RWPE1 (cell line): ENCODE measurements around the gene FAM20B.

Experiments
- CTCF ChIA-PET: fragments of 350-600 bp; sonication (Branson Sonifier 250); formaldehyde crosslinking; extraction: SDS; loops from one replicate; lab custom pipeline; 2021; lab: Yijun Ruan, JAX
- POLR2A ChIA-PET: fragments of 400-600 bp; formaldehyde crosslinking; extraction: SDS; loops from one replicate; lab custom pipeline; 2020; ENCODE audit warnings: antibody characterized with exemption; ENCODE audit not compliant: low non-redundant PET; lab: Yijun Ruan, JAX
- DNase-seq: peaks from one replicate; pipeline ENCODE4 v3.0.0; 2012; ENCODE audit warnings: low spot score
- H3K27ac ChIP-seq: fragments of 450-650 bp; 2 replicates; pipeline ENCODE4 v1.5.1; 2017
- TF ChIP-seq, protein P1 (sequence below): fragments of 450-650 bp; conservative IDR thresholded peaks from 2 replicates; pipeline ENCODE4 v1.5.1; 2017; ENCODE audit warnings: low read depth, mild to moderate bottlenecking

Gene FAM20B

DNA sequence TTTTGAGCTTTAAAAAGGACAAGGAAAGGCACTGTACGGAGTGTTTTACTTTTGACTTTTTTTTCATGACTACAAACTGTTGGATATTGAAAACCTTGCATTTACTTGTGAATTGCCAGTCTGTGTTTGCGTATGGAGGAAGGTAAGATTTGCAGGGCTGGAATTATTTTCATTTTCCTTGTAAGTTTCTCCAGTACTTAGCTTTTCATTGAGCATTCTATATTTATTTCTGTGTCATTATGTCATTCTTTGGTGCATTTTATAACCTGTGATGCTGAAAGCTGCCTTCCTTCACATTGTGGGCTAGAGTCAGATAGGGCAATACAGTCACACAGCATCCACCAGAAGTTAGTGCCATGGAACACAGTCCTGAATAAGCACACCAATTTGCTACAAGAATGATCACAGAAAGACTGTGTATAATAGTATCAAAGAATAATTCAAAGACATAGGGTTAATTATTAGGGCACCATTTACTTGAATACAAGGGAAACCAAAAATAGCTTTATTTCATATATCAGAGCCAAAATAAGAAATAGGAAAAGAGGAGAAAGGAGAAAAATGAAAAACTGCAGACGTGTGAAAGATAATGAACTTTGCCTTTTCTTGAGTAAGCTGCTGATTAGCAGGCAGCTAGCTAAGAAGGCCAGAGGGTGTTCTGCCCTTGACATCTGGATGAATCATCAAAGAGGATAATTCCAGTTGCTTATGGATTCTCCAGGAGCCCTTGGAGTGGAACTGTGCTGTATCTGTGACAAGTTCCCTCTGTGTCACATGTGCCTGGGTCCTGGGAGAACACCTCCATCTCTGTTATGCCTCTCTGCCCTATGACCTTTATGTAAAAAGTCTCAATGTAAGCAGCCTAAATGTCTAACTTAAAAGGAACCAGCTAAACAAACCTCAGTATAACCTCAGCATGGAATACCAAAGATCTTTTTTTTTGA, 8.0 kb upstream of the FAM20B start:
- POLR2A ChIA-PET: no interaction called here

DNA sequence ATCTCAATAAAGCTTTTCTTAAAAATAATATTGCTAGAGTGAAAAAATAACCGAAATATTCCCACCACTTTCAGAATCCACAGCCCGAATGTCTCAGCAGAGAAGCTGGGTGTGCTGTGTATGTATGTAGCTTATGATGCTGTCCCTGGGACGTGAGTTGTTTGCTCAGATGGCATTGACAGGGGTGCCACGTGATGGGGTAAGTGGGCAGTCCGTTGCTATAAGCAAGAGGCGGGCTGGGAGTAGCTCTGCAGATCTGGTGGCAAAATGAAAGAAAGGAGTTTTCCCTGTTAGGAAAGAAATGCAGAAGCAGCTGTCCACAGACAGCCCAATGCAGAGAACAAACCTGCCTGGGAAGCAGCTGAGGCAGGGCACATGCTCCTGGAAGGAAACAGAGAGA, 3.8 kb upstream of the FAM20B start:
- TF ChIP-seq, protein P1, sequence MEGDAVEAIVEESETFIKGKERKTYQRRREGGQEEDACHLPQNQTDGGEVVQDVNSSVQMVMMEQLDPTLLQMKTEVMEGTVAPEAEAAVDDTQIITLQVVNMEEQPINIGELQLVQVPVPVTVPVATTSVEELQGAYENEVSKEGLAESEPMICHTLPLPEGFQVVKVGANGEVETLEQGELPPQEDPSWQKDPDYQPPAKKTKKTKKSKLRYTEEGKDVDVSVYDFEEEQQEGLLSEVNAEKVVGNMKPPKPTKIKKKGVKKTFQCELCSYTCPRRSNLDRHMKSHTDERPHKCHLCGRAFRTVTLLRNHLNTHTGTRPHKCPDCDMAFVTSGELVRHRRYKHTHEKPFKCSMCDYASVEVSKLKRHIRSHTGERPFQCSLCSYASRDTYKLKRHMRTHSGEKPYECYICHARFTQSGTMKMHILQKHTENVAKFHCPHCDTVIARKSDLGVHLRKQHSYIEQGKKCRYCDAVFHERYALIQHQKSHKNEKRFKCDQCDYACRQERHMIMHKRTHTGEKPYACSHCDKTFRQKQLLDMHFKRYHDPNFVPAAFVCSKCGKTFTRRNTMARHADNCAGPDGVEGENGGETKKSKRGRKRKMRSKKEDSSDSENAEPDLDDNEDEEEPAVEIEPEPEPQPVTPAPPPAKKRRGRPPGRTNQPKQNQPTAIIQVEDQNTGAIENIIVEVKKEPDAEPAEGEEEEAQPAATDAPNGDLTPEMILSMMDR: no peak
- no peak for DNase-seq
- ChIA-PET CTCF (no interaction called here), POLR2A (no interaction called here)
- H3K27ac ChIP-seq: no peak overlapping the region

More for the DNA sequence above, 8.0 kb upstream of the FAM20B start:
- CTCF ChIA-PET: interaction anchor here (0.5 to 1.0 kb wide), 3 partner anchors 14 to 481 kb away, joined by 3 to 5 read pairs (median 4); no protein-coding TSS in a partner anchor
- TF ChIP-seq, protein P1: no peak
- peak overlapping the region; percentile 75 for H3K27ac ChIP-seq
- DNase-seq: peak; percentile 60

DNA sequence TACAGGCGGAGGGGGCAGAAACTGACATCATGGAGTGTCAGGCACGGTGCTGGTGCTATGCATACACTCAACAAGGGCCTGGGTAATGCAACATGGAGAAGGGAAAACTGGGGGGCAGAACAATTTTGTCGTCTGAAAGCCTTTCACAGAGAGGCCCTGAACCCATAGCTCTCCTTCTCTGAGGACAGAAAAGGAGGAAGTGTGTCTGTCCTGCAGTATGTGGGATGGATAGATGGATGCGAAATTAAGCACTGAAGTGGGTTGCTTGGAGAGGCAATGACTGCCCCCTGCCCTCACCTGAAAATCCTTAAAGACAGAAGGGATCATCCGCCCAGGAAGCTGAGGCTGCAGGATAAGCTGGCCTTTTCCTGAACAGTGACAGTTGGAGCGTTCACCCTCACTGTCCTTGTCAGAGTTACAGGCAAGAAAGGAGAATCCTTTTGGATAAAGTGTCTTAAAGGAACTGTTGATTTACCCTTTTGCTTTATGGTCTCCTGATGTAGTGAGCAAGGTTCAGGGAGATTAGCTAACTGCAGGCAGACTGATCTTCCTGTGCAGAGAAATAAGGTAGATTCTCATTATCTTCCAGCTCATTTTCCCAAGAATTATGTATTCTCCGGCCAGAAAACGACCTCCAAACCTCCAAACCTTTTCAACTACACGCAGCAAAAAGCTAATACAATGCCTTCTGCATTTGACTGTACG, 1.6 kb upstream of the FAM20B start:
- H3K27ac ChIP-seq: no peak overlapping the region
- ChIA-PET POLR2A (no interaction called here), CTCF (interaction anchor here (1.5 kb wide), 1 partner anchor 492 kb away, joined by 4 read pairs; no protein-coding TSS in a partner anchor)
- no peak for DNase-seq
- TF ChIP-seq, protein P1: no peak

DNA sequence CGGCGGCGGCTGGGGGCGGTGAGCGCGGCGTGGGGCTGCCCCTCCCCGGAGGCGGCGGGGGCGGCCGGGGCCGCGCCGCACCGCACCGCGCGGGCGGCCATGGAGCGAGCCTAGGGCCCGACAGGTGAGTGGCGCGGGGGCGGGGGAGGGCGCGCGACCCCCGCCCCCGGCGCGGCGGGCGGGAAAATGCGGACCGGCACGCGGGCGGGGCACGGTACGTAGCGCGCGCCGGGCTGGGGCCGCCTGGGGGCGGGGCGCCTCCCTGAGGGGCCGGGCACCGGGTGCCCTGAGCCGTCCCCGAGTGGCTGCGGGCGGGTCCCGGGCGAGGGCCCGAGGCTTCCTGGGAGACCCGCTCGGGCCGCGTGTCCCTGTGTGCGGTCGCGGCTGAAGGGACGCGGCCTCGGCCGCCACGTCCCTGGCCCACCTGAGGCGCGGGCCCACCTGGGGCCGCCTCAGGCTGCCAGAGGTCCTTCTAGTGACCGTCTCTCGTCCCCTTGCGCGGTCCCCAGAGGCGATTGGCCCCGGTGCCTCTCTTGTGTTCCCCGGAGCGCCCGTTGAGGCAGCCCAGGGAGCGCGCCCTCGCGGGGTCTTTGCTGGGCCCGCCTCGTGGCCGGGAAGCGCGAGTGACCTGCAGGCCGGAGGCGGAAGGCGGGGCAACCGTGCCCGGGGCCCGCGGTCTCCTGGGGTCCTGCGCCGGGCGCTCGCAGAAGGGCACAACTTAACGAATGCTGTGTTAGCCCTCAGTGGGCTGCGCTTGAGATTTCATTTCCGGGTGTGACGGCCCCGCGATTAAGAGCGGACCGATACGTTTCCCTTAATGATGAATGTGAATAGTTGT, 500 bp downstream of the FAM20B start:
- peak; percentile 77 for DNase-seq
- H3K27ac ChIP-seq: peak overlapping the region; percentile 87
- POLR2A ChIA-PET: no interaction called here
- CTCF ChIA-PET: no interaction called here
- TF ChIP-seq, protein P1: no peak

DNA sequence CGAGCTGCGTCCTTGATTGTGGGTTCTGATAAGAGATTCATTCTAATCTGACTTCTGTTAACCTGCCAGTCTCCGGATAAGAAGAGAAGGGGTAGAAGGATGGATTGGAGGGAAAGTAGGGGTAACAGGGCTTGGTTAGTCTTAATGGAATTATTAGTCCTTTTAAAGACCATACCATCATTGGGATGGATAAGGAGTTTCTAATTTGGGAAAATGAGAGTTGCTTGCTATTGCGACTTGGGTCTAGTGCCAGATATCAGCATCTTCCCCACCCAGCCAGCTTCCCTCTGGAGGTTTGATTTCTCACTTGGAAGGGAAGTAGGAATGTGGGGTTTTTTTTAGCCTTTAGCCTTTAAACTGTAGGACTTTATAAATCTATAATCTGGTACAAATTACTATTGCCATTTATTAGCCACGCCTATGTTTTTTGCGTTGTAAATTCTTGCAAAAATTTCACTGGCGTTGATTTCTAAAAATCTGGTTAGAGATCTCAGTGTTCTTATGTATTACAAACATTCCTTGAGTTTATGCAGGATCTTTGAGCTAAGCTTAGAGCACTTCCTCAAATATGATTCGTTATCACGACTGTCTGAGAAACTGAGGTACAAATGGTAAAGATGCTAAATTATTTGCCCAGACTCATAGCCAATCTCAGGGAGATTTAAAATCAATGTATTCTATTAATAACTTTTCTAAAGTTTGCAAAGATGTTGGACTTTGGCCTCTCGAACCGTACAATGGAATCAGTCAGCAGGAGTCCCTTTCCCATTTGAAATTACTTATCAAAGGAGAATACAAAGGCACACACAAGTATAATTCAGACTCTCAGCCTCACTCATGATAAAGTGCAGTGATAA, 1.3 kb downstream of the FAM20B start:
- CTCF ChIA-PET: no interaction called here
- TF ChIP-seq, protein P1: no peak
- H3K27ac ChIP-seq: peak overlapping the region; percentile 87
- POLR2A ChIA-PET: no interaction called here
- DNase-seq: peak; percentile 13
